Adrenal gland (tissue), 5 donors: Measurements from ENCODE around the gene COPS6.

Source experiments
- POLR2A ChIP-seq, 2 donors: fragments of 450-650 bp; IDR thresholded peaks; one replicate each; pipeline ENCODE4 v1.6.1; 2017; ENCODE audit warnings: antibody characterized with exemption in 2 of 2, mild to moderate bottlenecking in 2 of 2, moderate library complexity in 1 of 2
- TF ChIP-seq, protein P1 (sequence below), 6 experiments: fragments of 450-650 bp in 4 of 6; fragments of 200-600 bp in 2 of 6; sonication (generic) in 1 of 6; IDR thresholded peaks; 1 replicate in 5 of 6; 2 replicates in 1 of 6; pipeline versions ENCODE4 v1.5.1 to v1.8.0; 2016 to 2021; ENCODE audit warnings: antibody characterized with exemption in 6 of 6, mild to moderate bottlenecking in 2 of 6, moderate library complexity in 1 of 6
- donor health status: DM: no; HTN: no; CAD: no.

GRCh38 chr7:100115026-100115425, 26.3 kb downstream of the COPS6 start:
- TF ChIP-seq, protein P1, sequence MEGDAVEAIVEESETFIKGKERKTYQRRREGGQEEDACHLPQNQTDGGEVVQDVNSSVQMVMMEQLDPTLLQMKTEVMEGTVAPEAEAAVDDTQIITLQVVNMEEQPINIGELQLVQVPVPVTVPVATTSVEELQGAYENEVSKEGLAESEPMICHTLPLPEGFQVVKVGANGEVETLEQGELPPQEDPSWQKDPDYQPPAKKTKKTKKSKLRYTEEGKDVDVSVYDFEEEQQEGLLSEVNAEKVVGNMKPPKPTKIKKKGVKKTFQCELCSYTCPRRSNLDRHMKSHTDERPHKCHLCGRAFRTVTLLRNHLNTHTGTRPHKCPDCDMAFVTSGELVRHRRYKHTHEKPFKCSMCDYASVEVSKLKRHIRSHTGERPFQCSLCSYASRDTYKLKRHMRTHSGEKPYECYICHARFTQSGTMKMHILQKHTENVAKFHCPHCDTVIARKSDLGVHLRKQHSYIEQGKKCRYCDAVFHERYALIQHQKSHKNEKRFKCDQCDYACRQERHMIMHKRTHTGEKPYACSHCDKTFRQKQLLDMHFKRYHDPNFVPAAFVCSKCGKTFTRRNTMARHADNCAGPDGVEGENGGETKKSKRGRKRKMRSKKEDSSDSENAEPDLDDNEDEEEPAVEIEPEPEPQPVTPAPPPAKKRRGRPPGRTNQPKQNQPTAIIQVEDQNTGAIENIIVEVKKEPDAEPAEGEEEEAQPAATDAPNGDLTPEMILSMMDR (IDR thresholded peaks at IDR 0.05): no peak
- TF ChIP-seq POLR2A (IDR thresholded peaks at IDR 0.05): no peak
